CD4-positive, alpha-beta T cell treated with Interferon alpha-2 for 1 hour (primary cell): ENCODE results near the gene SUMO4.
"Not testable (repeated sequence)": the region's sequence is repeated elsewhere in the genome, so short reads cannot be mapped to it uniquely, and the experiment has no call there.

Experiments used
- DNase-seq, 2 donors: peaks; one replicate each; pipeline ENCODE4 v3.0.0-alpha.2; 2020 to 2022

SUMO4 gene

GRCh38 chr6:149433881-149434280 lies 33.8 kb downstream of the SUMO4 start:
- no peak for DNase-seq

GRCh38 chr6:149435919-149436586 lies 36.0 kb downstream of the SUMO4 start:
- no peak for DNase-seq

GRCh38 chr6:149436647-149437046 lies 36.6 kb downstream of the SUMO4 start:
- DNase-seq: no peak

DNA sequence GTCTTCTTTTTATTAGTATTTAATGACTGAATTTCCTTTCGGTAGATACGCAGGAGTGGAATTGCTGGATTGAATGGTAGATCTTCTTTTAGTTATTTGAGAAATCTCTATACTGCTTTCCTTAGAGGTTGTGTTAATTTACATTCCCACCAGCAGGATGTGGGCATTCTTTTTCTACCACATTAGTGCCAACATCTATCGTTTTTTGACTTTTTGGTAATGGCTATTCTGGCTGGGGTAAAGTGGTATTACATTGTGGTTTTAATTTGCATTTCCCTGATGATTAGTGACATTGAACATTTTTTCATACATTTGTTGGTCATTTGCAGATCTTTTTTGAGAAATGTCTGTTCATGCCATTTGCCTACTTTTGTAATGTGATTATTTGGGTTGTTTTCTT lies 37.1 kb downstream of the SUMO4 start:
- DNase-seq: no peak

GRCh38 chr6:149438855-149439254 lies 38.8 kb downstream of the SUMO4 start:
- DNase-seq: no peak

- no peak for DNase-seq
These were observed 39.6 kb downstream of the SUMO4 start for GRCh38 chr6:149439626-149440025.

DNA sequence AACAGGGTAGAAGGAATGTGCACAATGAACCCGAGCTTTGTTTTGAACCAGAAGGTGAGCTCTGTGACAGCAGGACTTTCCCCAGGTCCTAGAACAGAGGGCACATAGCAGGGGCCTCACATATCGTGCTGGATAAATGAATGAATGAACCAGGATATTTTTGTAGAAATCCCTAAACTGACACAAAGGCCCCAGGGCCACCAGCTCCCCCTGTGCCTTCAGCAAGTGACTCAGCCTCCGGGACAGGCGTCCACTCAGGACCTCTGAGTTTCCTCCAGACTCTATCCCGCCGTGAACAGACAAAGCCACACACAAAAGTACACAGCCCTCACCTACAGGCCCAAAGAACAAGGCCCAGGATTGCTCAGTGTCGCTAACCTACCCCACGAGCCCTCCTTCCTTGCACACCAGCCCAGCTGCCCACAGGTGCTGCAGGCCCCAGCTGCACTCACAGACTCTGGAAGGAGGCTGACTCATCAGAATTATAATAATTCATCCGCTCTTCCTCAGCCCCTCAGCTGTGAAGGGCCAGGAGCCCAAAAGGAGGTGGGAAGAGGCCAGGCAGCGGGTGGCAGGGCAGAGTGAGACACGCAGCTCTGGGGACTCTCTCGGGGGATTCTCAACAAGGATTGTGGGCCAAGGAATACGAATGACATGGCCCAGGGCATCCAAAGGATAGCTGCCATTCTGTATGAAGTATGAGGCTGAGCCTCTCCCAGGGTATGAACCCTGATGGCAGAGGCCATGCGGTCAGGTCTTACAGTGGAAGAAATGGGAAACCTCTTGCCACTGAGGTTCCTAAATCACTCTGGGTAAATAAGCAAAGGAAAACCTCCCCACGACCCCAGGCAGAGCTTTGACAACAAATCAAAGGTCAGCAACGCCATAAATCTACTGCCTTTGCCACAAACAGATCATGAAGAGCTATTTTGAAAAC lies 40.9 kb downstream of the SUMO4 start:
- DNase-seq: no peak

- DNase-seq: no peak
These were observed 41.7 kb downstream of the SUMO4 start for GRCh38 chr6:149441740-149442139.

DNA sequence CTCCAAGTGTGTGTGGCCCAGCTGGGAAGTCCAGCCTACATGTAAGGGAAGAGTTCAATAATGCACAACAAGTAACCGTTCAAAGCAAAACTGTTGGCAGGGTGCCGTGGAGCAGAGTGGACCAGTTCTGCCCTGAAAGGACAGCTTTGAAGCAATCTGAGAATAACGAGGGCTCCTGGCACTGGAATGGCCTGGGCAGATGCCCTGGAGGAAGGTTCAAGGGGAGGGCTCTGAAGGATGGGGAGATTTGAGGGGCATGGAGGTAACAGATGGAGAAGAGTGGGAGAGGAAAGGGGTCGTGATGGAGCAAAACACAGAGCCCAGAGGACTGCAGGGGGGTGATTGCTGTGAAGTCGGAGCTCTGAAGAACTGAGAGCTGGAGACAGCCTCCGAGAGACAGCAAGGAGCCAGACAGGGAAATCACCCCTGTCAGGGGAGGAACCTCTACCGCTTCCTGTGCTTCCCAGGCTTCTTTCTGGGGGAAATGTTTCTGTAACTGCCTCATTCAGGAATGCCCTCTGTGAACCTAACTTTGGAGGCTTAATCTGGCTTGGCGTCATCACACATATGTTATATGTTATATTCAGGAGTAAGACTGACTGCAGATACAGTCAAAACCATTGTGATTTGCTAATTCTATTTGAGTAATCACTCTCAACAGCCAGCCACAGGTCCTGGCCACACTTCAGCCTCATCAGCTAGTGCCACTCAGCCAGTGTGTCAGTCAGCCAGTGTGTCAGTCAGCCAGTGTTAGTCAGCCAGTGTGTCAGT lies 43.5 kb downstream of the SUMO4 start:
- no peak for DNase-seq

- DNase-seq: not testable (repeated sequence)
These were observed 44.5 kb downstream of the SUMO4 start for GRCh38 chr6:149444360-149445094.

DNA sequence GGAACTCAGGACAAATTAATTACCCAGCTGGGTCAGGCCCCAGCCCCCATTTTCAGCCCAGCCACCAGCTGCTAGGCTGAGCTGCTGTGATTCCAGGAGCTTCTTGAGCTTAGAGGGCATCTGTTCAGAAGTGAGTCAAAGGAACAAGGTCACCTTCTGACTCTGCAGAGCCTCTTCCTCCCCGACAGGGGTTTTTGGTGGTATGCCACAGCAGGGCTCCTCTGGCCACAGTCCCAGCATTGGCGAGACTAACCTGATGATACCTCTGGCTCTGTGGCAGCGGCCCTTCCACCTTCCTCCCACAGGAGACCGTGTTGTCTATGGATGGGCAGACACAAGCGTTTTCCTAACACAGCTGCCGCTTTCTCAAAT lies 45.0 kb downstream of the SUMO4 start:
- DNase-seq: no peak

DNA sequence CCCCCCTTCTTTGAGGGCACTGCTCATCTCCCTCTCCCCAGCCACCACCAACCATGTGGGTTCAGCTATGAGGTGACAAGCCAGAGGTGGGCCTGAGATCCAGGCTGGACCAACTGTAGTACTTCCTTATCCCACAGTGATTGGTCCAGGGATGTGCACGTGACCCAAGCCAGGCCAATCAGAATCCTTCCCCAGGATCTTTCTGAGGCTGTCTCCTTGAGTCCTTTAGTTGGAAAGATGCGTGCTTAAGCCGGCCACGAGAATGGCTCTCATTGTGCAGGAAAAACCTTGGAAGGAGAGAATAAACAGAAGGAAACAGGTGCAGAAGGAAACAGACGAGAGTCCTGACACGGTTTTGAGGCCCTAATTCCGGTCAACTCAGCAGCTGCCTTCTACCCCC lies 45.5 kb downstream of the SUMO4 start:
- DNase-seq: no peak

DNA sequence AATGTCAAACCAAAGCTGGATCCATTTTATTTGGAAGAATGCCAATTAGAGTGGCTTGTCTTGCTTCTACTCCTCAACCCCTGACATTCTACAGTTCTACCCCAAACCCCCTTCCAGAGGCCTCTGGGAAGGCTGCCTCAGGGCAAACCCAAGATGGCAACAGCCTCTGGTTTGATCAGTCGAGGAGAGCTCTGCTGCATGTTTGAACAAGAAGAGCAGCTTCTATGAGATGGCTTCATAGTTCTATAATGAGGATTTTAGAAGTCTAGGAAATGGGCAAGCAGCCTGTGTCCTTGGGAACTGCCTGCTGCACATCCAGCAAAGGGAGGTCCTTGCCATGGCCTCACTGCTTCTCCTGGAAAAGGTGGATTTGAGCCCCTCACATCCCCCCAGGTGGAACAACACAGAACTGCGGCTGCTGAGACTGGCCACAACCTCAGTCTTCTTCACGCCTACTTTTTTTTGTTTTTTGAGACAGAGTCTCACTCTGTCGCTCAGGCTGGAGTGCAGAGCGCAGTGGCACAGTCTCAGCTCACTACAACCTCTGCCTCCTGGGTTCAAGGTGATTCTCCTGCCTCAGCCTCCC lies 46.8 kb downstream of the SUMO4 start:
- no peak for DNase-seq

- DNase-seq: no peak
These were observed 48.9 kb downstream of the SUMO4 start for GRCh38 chr6:149448821-149449453.

- no peak for DNase-seq
These were observed 50.0 kb downstream of the SUMO4 start for GRCh38 chr6:149449831-149450678.
